ENCODE data around the gene PAPPA2.

Gene PAPPA2

GRCh38 chr1:176795929-176796328 lies 333.0 kb downstream of the PAPPA2 start:
- Mint-ChIP-seq H3K4me1 (no peaks in the 10 kb centered on the region), H3K36me3 (no peaks in the 10 kb centered on the region), H3K27me3 (peaks cover 1% of the 10 kb centered on the region), H3K27ac (no peak overlapping the region), H3K4me3 (no peak overlapping the region), H3K9me3 (no peaks in the 10 kb centered on the region)
- DNase-seq (ENCODE audit: low spot score in 2 of 2) (no peak), ATAC-seq (ENCODE audit: low read depth) (no peak)

GRCh38 chr1:176796583-176796982 lies 333.6 kb downstream of the PAPPA2 start:
- Mint-ChIP-seq H3K9me3 (no peaks in the 10 kb centered on the region), H3K36me3 (no peaks in the 10 kb centered on the region), H3K4me1 (no peaks in the 10 kb centered on the region), H3K27ac (no peak overlapping the region), H3K4me3 (no peak overlapping the region), H3K27me3 (peaks cover 3% of the 10 kb centered on the region)
- ATAC-seq (ENCODE audit: low read depth) (no peak), DNase-seq (ENCODE audit: low spot score in 2 of 2) (no peak)

GRCh38 chr1:176799327-176799726 lies 336.4 kb downstream of the PAPPA2 start:
- no peak overlapping the region for H3K27ac Mint-ChIP-seq

GRCh38 chr1:176800978-176801513 lies 338.1 kb downstream of the PAPPA2 start:
- H3K27me3 Mint-ChIP-seq, result peaks cover 3% of the 10 kb centered on the region
- no peak overlapping the region for H3K4me3 Mint-ChIP-seq
- ATAC-seq (ENCODE audit: low read depth) (no peak), DNase-seq (ENCODE audit: low spot score in 2 of 2) (no peak)
- no peaks in the 10 kb centered on the region for H3K9me3 Mint-ChIP-seq
- no peaks in the 10 kb centered on the region for H3K4me1 Mint-ChIP-seq
- H3K27ac Mint-ChIP-seq, result no peak overlapping the region
- H3K36me3 Mint-ChIP-seq, result no peaks in the 10 kb centered on the region

More at GRCh38 chr1:176799327-176799726, 336.4 kb downstream of the PAPPA2 start:
- H3K9me3 Mint-ChIP-seq, result no peaks in the 10 kb centered on the region
- H3K4me3 Mint-ChIP-seq, result no peak overlapping the region
- no peak for DNase-seq (ENCODE audit: low spot score in 2 of 2)
- ATAC-seq (ENCODE audit: low read depth), result no peak
- no peaks in the 10 kb centered on the region for H3K36me3 Mint-ChIP-seq
- H3K27me3 Mint-ChIP-seq, result peaks cover 3% of the 10 kb centered on the region
- H3K4me1 Mint-ChIP-seq, result no peaks in the 10 kb centered on the region

GRCh38 chr1:176801514-176802020 lies 338.6 kb downstream of the PAPPA2 start:
- Mint-ChIP-seq H3K27me3 (peaks cover 3% of the 10 kb centered on the region), H3K4me1 (no peaks in the 10 kb centered on the region), H3K9me3 (no peaks in the 10 kb centered on the region), H3K27ac (no peak overlapping the region), H3K36me3 (no peaks in the 10 kb centered on the region), H3K4me3 (no peak overlapping the region)
- ATAC-seq (ENCODE audit: low read depth), result no peak
- no peak for DNase-seq (ENCODE audit: low spot score in 2 of 2)

GRCh38 chr1:176802316-176802715 lies 339.3 kb downstream of the PAPPA2 start:
- H3K9me3 Mint-ChIP-seq, result no peaks in the 10 kb centered on the region
- DNase-seq (ENCODE audit: low spot score in 2 of 2), result no peak
- H3K4me1 Mint-ChIP-seq, result no peaks in the 10 kb centered on the region
- peaks cover 3% of the 10 kb centered on the region for H3K27me3 Mint-ChIP-seq
- H3K4me3 Mint-ChIP-seq, result no peak overlapping the region
- ATAC-seq (ENCODE audit: low read depth), result no peak
- H3K27ac Mint-ChIP-seq, result no peak overlapping the region
- H3K36me3 Mint-ChIP-seq, result no peaks in the 10 kb centered on the region

- peaks cover 2% of the 10 kb centered on the region for H3K27me3 Mint-ChIP-seq
- no peaks in the 10 kb centered on the region for H3K4me1 Mint-ChIP-seq
- ATAC-seq (ENCODE audit: low read depth) (no peak), DNase-seq (ENCODE audit: low spot score in 2 of 2) (no peak)
- H3K4me3 Mint-ChIP-seq, result no peak overlapping the region
- no peaks in the 10 kb centered on the region for H3K9me3 Mint-ChIP-seq
- H3K27ac Mint-ChIP-seq, result no peak overlapping the region
- no peaks in the 10 kb centered on the region for H3K36me3 Mint-ChIP-seq
Observed at GRCh38 chr1:176803042-176803441, 340.1 kb downstream of the PAPPA2 start.

GRCh38 chr1:176803596-176803995 lies 340.6 kb downstream of the PAPPA2 start:
- no peaks in the 10 kb centered on the region for H3K36me3 Mint-ChIP-seq
- peaks cover 2% of the 10 kb centered on the region for H3K27me3 Mint-ChIP-seq
- H3K4me3 Mint-ChIP-seq, result no peak overlapping the region
- no peak for ATAC-seq (ENCODE audit: low read depth)
- no peaks in the 10 kb centered on the region for H3K9me3 Mint-ChIP-seq
- H3K27ac Mint-ChIP-seq, result no peak overlapping the region
- no peaks in the 10 kb centered on the region for H3K4me1 Mint-ChIP-seq
- no peak for DNase-seq (ENCODE audit: low spot score in 2 of 2)

GRCh38 chr1:176809292-176809691 lies 346.3 kb downstream of the PAPPA2 start:
- Mint-ChIP-seq H3K27me3 (peaks cover 1% of the 10 kb centered on the region), H3K27ac (no peak overlapping the region), H3K4me3 (no peak overlapping the region), H3K36me3 (no peaks in the 10 kb centered on the region), H3K9me3 (peaks cover 4% of the 10 kb centered on the region), H3K4me1 (no peaks in the 10 kb centered on the region)
- ATAC-seq (ENCODE audit: low read depth) (no peak), DNase-seq (ENCODE audit: low spot score in 2 of 2) (no peak)

GRCh38 chr1:176811511-176812288 lies 348.7 kb downstream of the PAPPA2 start:
- ATAC-seq (ENCODE audit: low read depth) (no peak), DNase-seq (ENCODE audit: low spot score in 2 of 2) (no peak)
- Mint-ChIP-seq H3K27me3 (peaks cover 1% of the 10 kb centered on the region), H3K36me3 (no peaks in the 10 kb centered on the region), H3K27ac (no peak overlapping the region), H3K9me3 (peaks cover 5% of the 10 kb centered on the region), H3K4me1 (no peaks in the 10 kb centered on the region), H3K4me3 (no peak overlapping the region)

GRCh38 chr1:176815621-176816020 lies 352.6 kb downstream of the PAPPA2 start:
- DNase-seq (ENCODE audit: low spot score in 2 of 2), result no peak
- Mint-ChIP-seq H3K4me3 (no peak overlapping the region), H3K36me3 (no peaks in the 10 kb centered on the region), H3K9me3 (peaks cover 5% of the 10 kb centered on the region), H3K4me1 (no peaks in the 10 kb centered on the region), H3K27me3 (peaks cover 1% of the 10 kb centered on the region), H3K27ac (no peak overlapping the region)
- ATAC-seq (ENCODE audit: low read depth), result no peak

- H3K4me3 Mint-ChIP-seq, result no peak overlapping the region
- no peaks in the 10 kb centered on the region for H3K4me1 Mint-ChIP-seq
- ATAC-seq (ENCODE audit: low read depth) (no peak), DNase-seq (ENCODE audit: low spot score in 2 of 2) (no peak)
- peaks cover 1% of the 10 kb centered on the region for H3K27me3 Mint-ChIP-seq
- H3K36me3 Mint-ChIP-seq, result no peaks in the 10 kb centered on the region
- H3K9me3 Mint-ChIP-seq, result peaks cover 5% of the 10 kb centered on the region
- H3K27ac Mint-ChIP-seq, result no peak overlapping the region
Observed at GRCh38 chr1:176816232-176816631, 353.3 kb downstream of the PAPPA2 start.

GRCh38 chr1:176820391-176821031 lies 357.5 kb downstream of the PAPPA2 start:
- Mint-ChIP-seq H3K4me3 (no peak overlapping the region), H3K27me3 (no peaks in the 10 kb centered on the region), H3K9me3 (no peaks in the 10 kb centered on the region), H3K4me1 (no peaks in the 10 kb centered on the region), H3K27ac (no peak overlapping the region), H3K36me3 (no peaks in the 10 kb centered on the region)
- ATAC-seq (ENCODE audit: low read depth) (no peak), DNase-seq (ENCODE audit: low spot score in 2 of 2) (no peak)

GRCh38 chr1:176826265-176826664 lies 363.3 kb downstream of the PAPPA2 start:
- no peaks in the 10 kb centered on the region for H3K27me3 Mint-ChIP-seq
- no peak overlapping the region for H3K27ac Mint-ChIP-seq
- H3K4me3 Mint-ChIP-seq, result no peak overlapping the region
- H3K9me3 Mint-ChIP-seq, result peaks cover 2% of the 10 kb centered on the region
- H3K4me1 Mint-ChIP-seq, result no peaks in the 10 kb centered on the region
- DNase-seq (ENCODE audit: low spot score in 2 of 2), result no peak
- no peak for ATAC-seq (ENCODE audit: low read depth)
- no peaks in the 10 kb centered on the region for H3K36me3 Mint-ChIP-seq

All from memory B cell (primary cell).